GM18507 (cell line): Measurements from ENCODE around the gene BOK.
"Not testable (repeated sequence)": the region's sequence is repeated elsewhere in the genome, so short reads cannot be mapped to it uniquely, and the experiment has no call there.

Source experiments
- DNase-seq: peaks from one replicate; pipeline ENCODE4 v3.0.0; 2011; ENCODE audit warnings: low read depth; ENCODE audit not compliant: insufficient read length; ENCODE audit errors: extremely low spot score
- FAIRE-seq: peaks from 2 replicates; lab custom pipeline; 2011; peaks lifted over from hg19 to GRCh38; lab: Jason Lieb, UNC

The BOK gene

GRCh38 chr2:241553981-241554380 is 4.6 kb upstream of the BOK start:
- DNase-seq, result no peak
- FAIRE-seq, result no peak

- FAIRE-seq (no peak), DNase-seq (no peak)
These were observed 3.8 kb upstream of the BOK start for GRCh38 chr2:241554610-241555322.

DNA sequence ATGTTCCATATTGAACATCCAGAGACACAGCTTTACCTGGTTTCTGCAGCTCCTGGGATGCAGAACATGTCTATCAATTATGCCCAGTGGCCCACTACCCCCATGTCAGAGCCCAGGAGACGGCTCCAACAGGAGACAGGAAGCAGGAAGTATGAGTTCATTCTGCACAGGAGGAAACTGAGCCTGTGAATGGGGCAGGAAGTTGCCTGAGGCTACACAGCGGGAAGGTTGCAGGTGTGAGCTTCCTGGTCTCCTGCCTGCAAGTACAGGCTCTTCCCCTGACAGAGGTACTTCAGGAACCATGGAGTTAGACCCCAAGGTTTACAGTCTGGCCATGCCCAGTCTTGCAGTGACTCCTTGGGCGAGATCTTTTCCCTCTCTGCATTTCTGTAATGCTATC is 2.8 kb upstream of the BOK start:
- no peak for FAIRE-seq
- no peak for DNase-seq

DNA sequence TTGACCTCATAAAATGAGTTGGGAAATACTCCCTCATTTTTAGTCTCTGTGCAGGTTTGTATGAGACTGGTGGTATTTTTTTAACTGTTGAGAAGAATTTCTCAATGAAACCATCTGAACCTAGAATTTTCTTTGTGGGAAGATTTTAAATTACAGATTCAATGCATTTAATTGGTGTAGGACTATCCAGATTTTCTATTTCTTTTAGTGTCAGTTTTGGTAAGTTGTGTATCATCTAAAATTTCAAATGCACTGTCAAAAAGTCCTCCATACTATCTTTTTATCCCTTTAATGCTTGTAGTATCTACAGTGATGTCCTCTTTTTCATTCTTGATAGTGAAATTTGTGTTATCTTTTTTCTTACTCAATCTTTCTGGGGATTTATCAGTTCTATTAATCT is 1.8 kb upstream of the BOK start:
- DNase-seq, result no peak
- FAIRE-seq, result no peak

DNA sequence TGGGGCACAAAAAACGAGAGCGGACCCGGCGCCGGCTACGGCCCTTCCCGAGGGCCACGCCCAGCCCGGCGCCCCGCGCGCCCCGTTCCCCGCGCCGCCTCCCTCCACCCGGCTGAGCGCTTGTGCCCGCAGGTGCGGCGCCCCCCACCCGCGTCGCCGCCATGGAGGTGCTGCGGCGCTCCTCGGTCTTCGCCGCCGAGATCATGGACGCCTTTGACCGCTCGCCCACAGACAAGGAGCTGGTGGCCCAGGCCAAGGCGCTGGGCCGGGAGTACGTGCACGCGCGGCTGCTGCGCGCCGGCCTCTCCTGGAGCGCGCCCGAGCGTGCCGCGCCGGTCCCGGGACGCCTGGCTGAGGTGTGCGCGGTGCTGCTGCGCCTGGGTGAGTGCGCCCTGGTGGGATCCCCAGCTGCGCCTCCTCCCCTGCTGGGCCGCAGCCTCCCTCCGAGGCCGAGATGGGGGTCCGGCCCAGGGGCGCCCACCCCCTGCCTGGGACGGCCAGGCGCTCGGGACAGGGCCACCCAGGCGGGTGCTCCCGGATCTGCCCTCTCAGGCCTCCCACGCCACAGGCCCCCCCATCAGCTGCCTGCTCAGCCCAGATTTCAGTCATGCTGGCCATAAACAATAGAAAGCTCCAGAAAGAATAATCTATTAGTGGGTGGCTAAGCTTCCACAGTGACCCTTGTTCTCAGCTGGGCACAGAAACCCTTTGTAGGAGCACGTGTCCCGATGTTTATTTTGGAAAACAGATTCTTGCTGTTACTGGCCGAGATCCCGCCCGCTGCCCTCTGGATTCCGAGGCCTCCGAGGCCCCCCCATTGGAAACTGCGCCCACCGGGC is 997 bp downstream of the BOK start:
- no peak for DNase-seq

GRCh38 chr2:241560162-241560882 is 1.8 kb downstream of the BOK start:
- no peak for FAIRE-seq
- DNase-seq, result no peak

More for the DNA sequence above, 997 bp downstream of the BOK start:
- no peak for FAIRE-seq

DNA sequence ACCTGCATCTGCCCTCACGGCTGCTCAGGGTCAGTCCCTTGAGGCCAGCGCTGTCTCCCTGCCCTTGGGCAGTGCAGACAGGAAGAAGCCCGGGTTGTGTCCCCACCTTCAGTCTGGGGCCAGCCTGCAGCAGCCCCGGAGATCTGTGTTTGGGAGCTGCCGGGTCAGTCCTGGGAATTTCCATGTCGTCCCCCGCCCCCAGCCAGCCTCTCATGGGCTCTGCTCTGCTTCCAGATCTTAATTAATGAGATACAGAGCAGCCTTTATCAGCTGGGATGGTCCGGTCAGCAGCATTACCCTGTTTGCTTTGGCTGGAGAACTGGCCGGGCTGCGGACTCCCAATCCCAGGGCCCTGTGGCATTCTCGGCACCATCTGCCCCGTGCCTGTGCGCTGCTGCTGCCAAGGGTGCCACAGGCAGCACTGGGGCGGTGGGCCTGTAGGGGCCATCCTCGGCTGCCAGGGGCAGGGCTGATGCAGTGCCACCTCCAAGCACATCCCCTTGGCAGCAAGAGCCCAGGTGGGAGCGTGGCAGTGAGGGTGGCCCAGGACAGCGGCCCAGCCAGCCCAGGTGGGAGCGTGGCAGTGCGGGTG is 2.4 kb downstream of the BOK start:
- FAIRE-seq, result no peak

GRCh38 chr2:241561832-241562231 is 3.3 kb downstream of the BOK start:
- FAIRE-seq, result no peak

More for the DNA sequence above, 2.4 kb downstream of the BOK start:
- DNase-seq, result no peak

GRCh38 chr2:241562269-241562891 is 3.8 kb downstream of the BOK start:
- no peak for FAIRE-seq
- no peak for DNase-seq

More at GRCh38 chr2:241561832-241562231, 3.3 kb downstream of the BOK start:
- no peak for DNase-seq

DNA sequence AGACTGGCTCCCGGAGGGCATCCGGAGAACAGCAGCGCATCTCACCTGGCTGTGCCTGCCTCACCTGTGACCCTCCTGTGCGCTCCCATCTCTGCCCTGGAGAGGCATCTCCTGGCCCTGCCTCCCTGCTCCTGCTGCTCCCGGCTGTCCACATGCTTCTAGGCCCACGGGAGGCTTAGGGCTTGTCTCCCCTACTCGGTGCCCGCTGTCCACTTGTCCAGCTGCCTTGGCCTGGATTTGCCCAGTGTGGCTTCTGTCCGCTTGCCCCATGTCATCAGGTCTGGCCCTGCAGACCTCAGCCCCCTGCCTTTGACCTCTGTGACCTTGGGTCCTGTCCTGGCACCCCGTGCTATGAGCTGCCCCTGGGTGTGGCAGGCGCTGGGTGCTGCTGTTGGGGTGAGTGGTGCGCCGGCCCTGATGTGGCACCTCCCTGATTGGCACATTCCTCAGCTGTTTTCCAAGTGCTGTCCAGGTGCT is 4.5 kb downstream of the BOK start:
- DNase-seq (no peak), FAIRE-seq (no peak)

DNA sequence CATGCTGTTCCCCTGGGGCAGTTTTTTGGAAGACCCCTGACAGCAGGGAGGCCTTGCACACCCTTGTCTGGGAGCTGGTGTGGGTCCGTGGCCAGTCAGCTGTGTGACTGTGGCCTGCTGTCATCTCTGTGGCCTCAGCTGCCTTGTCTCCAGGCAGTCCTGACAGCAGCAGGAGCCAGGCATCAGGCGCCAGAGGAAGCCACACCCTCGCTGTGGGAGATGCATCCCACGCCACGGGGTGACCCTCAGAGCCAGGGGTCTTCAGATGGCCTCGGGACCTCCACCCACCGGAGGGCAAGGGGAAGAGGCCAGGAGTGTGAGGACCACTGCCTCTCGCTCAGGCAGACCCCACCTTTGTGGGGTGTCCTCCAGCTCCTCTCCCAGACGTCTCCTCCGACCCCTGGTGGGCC is 5.0 kb downstream of the BOK start:
- DNase-seq (no peak), FAIRE-seq (no peak)

GRCh38 chr2:241563981-241564595 is 5.5 kb downstream of the BOK start:
- FAIRE-seq (no peak), DNase-seq (no peak)

GRCh38 chr2:241564596-241565410 is 6.3 kb downstream of the BOK start:
- DNase-seq (no peak), FAIRE-seq (no peak)

DNA sequence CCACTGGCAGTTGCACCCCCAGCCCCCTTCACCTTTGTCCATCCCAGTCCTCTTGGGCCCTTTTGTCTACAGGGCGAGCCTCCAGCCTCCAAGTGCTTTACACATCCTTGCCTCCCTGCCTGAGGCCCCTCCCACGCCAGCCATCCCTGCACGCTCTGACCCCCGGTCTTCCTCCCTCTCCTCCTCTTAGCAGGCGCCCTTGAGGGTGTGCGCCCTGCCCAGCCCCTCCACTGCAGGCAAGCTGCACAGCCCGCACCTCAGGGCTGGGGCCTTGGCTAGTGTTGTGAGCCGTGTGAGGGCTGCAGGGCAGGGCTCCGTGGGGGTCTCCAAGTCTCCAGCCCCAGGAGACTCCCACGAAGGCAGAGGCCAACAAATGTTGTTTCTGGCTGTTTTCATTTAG is 6.9 kb downstream of the BOK start:
- DNase-seq (no peak), FAIRE-seq (no peak)

- not testable (repeated sequence) for DNase-seq, FAIRE-seq
These were observed 7.5 kb downstream of the BOK start for GRCh38 chr2:241566021-241566420.

DNA sequence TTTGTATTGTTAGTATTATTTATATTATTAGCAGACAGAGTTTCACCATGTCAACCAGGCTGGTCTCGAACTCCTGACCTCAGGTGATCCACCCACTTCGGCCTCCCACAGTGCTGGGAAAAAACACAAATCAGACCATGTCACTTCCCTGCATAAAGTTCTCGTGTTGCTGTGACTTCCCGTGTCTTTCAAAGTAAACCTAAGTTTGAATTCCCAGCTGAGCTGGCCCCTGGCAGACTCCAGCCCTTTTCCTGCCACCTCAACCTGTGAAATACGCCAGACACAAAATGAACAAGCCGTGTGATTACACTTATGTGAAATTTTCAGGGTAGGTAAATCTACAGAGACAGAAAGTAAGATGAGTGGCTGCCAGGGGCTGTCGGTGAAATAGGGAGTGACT is 7.9 kb downstream of the BOK start:
- DNase-seq, result no peak
- FAIRE-seq, result no peak

GRCh38 chr2:241567266-241567665 is 8.7 kb downstream of the BOK start:
- DNase-seq, FAIRE-seq: not testable (repeated sequence)

- no peak for DNase-seq
- FAIRE-seq, result no peak
These were observed 9.2 kb downstream of the BOK start for GRCh38 chr2:241567776-241568175.
